NCI-H2227 (cell line): ENCODE data around the gene PRKN.
"Not testable (repeated sequence)": the region's sequence is repeated elsewhere in the genome, so short reads cannot be mapped to it uniquely, and the experiment has no call there.

Experiments used
- DNase-seq: peaks from one replicate; lab custom pipeline; 2025; ENCODE audit not compliant: unreplicated experiment; lab: John Stamatoyannopoulos, UW

Gene PRKN

DNA sequence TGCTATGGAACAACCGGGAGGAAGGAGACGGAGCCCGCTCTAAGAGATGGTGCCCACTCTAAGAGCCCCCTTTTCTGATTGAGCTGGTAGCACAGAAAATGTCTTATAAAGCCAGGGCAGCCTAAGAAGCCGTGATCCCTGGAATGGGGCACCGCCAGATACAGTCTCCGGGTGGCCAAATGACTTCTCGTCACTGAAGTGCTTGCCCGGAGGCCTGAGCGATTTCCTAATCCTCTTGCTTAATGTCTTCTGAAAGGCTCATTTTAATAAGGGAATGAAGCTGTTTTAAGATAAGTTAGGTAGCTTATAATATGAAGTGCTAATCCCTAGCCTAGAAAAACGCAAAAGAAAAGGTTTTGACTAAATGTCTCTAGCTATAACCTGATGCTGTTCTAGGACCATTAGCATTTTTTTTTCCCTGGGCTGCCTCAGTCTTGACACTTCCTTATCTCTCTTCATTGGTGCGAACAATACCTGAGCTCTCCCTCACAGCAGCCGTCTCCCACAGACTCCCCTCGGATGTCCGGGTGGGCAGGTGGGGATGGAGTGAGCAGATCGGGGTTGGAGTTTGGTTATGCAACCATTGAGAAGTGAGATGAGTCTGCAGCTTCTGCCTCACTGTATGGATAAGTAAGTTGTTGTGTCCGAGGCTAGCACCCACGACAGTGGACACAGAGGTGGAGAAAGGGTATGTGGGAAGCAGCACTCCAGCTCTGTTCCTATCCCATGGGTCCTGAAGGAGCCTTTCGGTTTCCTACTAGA, 894.3 kb downstream of the PRKN start:
- no peak for DNase-seq

GRCh38 chr6:161832622-161833021, 894.9 kb downstream of the PRKN start:
- no peak for DNase-seq

DNA sequence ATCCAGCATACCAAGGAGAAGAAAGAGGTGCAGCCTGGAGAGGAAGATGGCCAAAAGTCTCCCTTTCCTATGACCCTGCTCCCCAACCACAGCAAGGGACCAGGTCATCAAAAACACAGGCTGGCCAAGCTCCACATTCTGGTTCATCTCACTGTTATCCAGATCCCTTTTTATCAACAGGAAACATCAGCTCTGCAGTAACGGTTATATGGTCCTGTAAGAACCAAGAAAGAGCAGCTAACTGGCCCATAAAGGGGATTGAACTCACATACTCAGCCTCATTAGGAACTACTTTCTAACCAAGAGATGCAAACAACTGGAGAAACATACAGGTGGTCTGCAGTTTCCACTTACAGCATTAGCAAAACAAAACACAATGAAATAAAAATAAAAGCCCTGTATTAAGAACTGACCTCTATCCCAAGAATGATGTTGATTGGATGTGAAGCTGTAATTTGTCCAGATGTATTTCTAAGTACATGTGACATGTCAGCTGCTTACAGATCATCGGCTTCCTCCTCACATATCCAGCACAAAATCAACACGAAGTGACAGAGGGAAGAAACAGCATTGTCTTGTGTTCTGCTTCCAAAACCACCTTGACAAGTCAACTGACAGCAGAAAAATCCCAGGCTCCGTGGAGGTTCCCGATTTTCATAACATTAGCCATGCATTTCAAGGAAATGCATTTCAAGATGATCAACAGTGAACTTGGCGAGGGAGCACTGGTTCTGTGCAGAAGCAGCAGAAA, 896.5 kb downstream of the PRKN start:
- no peak for DNase-seq

DNA sequence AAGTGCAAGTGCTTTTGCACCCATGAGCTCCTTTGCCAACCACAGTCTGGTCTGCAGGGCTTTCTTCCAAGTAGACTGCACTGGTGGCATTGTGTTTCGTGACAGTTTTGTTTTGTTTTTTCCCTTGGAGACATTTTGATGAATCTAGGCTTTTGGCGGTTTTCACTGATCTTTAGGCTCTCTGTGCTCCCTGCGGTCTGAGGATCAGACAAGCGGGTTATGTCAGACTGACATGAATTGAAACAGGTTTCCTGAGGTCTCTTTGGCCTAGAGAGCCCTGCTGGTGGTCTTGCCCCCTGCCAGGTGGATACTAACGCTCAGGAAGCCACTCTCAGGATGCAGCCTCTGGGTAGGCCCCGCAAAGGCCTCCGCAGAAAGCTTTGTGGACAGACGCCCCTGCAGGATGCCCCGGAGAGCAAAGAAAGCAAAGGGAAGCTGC, 898.3 kb downstream of the PRKN start:
- no peak for DNase-seq

DNA sequence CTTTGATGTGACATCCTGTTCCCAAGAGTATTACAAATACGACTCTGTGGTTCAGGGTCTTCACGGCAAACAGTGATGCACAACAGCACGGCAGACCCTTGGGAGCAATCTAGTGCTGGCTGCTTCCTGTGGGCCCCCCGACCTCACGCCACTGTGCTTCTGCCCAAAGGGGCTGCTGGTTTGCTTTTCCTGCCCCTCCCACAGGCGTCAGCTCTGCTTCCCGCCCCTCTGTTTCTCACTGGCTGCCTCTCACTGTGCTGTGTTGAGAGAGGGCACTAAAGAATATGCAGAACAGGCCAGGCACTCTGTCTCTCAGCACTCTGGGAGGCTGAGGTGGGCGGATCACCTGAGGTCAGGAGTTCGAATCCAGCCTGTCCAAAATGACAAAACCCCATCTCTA, 899.2 kb downstream of the PRKN start:
- DNase-seq, result no peak

GRCh38 chr6:161826512-161826911, 901.1 kb downstream of the PRKN start:
- no peak for DNase-seq

DNA sequence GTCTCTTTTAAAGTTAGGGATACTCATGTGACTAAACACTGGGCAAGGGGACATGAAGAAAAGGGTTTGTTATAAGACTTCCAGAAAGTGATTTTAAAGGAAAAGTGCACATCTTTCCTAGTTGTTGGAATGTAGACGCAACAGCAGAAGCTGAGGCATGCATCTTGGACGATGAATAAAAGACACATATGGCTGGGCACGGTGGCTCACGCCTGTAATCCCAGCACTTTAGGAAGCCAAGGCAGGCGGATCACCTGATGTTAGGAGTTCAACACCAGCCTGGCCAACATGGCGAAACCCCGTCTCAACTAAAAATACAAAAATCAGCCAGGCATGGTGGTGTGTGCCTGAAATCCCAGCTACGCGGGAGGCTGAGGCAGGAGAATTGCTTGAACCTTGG, 905.4 kb downstream of the PRKN start:
- DNase-seq, result not testable (repeated sequence)

- DNase-seq, result no peak
Measured at GRCh38 chr6:161817881-161818280, 909.7 kb downstream of the PRKN start.

GRCh38 chr6:161815965-161816364, 911.6 kb downstream of the PRKN start:
- DNase-seq, result no peak

DNA sequence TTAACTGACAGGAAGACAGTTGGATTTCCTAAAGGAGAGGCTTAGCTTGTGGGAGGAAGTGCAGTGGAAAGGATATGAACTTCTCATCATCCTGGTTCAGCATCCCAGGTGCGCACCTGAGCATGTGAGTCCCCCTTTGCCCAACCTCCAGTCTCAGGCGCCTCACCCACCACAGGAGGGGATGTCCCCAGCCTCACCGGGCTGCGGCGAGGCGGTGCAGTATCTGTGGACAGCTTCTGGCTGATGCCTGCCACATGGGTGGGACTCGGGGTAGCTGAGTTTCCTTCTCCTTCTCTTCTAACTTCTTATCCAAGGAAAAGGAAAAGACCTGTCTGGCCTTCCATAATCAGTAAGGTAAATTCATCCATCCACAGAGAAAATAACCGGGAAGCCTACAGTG, 914.4 kb downstream of the PRKN start:
- DNase-seq, result no peak

DNA sequence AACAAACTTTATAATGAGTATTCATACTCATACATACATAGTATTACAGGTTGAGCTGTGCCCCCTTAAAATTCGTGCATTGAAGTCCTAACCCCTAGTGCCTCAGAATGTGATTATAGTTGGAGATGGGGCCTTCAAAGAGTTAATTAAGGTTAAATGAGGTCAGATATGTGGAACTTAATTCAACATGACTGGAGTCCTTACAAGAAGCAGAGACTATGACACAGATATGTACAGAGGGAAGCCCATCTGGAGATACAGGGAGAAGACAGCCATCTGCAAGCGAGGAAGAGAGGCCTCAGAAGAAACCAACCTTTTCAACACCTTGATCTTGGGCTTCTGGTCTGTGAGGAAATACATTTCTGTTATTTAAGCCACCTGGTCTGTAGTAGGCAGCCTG, 917.6 kb downstream of the PRKN start:
- DNase-seq, result no peak

DNA sequence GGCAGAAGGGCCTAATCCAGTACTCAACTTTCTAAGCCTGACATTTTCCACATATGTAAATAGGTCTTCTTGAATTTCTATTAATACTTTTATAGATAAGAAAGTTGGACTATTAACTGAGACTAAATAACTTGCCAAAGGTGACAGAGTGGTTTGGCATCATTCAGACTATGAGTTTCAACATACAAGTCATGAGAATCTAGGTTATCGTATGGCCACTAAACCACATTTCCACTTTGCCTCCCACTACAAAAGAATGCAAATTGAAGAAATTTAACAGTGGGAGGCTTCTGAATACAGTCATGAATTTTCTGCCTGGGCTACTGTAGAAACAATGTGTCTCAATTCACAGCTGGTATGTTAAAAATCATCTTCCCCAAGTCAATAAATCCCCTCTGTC, 922.7 kb downstream of the PRKN start:
- no peak for DNase-seq

GRCh38 chr6:161803131-161803530, 924.4 kb downstream of the PRKN start:
- no peak for DNase-seq

- DNase-seq, result no peak
Measured at GRCh38 chr6:161802231-161802630, 925.3 kb downstream of the PRKN start.

DNA sequence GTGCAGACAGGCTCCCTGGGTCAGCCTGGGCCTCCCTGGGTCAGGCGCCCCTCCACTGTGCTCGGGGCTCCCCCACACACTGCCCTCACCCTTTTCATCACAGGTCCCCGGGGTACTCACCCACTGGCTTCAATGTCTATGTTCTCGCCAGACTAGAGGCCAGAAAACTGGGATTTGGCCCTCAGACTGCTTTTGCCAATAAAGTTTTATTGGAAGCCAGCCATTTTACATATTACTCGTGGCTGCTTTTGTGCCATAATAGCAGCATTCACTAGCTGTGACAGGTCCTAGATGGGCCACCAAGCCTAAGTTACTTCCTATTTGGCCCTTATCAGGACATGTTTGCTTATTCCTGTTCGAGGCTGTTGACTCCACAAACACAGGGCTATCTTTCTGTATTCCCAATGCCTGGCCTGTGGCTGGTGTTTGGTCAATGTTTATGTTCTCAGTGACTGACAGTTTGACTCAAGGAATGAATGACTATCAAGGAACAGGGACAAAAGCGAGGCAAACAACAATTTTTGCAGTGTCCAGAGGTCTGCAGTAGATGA, 928.6 kb downstream of the PRKN start:
- no peak for DNase-seq

- DNase-seq, result no peak
Measured at GRCh38 chr6:161796681-161797080, 930.9 kb downstream of the PRKN start.

DNA sequence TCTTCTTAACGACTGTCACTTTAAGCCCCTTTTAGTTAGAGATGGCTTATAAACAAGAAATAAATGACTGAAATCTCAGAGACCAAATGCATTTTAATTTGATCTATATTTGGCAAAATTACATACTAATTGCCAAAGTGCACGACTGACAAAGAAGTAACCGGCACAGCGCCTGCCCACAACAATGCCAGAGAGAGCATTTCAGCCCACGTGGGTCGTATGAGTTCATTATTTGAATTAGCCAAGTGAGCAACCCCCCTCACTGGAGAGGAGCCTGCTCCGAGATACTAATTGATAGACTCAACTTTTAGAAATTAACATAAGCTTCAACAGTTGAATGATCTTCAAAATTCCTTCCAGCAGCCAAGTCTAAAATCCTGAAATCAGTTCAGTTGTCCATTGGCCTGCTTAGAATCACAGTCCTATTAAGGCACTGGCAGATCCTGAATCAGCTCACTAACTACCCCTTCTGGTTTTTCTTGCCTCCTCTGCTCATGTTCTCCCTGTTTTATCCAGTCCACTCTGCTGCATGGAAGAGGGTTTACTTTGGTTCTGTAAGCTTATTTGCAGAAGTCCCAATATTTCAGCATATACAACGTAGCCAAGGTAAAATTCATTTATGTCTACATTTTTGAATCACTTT, 934.6 kb downstream of the PRKN start:
- no peak for DNase-seq

DNA sequence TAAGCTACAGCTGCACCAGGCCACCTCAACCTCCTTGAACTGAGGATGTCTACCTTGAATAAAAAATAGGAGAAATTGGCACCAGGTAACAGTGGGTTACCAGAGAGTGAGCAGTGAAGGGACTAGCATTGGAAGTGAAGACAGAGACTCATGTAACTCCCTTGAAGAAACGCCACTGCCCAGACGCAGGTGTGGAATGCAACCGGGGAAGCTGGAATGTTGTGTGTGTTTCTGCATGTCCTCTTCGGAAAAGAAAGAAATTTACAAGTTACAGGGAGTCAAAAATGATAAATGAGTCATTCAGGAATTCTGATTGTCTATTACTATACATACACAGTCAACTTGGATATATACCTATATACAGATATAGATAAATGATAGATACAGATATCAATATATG, 939.0 kb downstream of the PRKN start:
- no peak for DNase-seq

- DNase-seq, result no peak
Measured at GRCh38 chr6:161772176-161772575, 955.4 kb downstream of the PRKN start.

DNA sequence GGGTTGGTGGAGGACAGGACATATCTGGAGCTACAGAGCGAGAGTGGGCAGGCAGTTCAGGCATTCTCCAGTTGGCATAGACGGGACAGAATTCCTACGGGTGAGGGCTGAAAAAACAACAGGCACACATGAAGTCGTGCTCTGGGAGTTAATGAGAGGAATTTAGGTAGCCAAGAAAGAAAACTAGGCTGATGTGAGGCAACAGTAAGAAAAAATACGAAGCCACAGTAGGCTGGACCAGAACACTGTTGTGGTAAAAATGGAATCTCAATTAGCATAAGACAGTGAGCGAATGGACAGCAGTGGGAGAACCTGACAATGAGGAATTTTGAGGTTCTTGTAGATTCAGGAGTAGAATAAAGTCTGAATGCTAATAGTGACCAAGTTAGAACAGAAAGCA, 965.6 kb downstream of the PRKN start:
- DNase-seq, result no peak

GRCh38 chr6:161755080-161755479, 972.5 kb downstream of the PRKN start:
- DNase-seq, result no peak

- DNase-seq, result no peak
Measured at GRCh38 chr6:161750686-161751085, 976.9 kb downstream of the PRKN start.
